IPS DF 6.9 (cell line): ENCODE data around the gene TSC22D2.

Source experiments
- DNase-seq: peaks from one replicate; pipeline ENCODE4 v3.0.0-alpha.2; 2013; ENCODE audit warnings: low read depth, low spot score
- H3K27ac ChIP-seq: one replicate; pipeline ENCODE4 v1.5.1; 2013; ENCODE audit warnings: low read length, control low read depth
- H3K27me3 ChIP-seq: 2 replicates; pipeline ENCODE4 v1.6.1; 2013; ENCODE audit warnings: mild to moderate bottlenecking, low read length; ENCODE audit not compliant: control insufficient read depth, insufficient read depth
- H3K36me3 ChIP-seq: 2 replicates; pipeline ENCODE4 v1.6.1; 2013; ENCODE audit warnings: low read length; ENCODE audit not compliant: control insufficient read depth, insufficient read depth
- H3K4me1 ChIP-seq: 2 replicates; pipeline ENCODE4 v1.6.1; 2013; ENCODE audit warnings: low read length; ENCODE audit not compliant: control insufficient read depth, insufficient read depth
- H3K4me3 ChIP-seq: 2 replicates; pipeline ENCODE4 v1.5.1; 2013; ENCODE audit warnings: mild to moderate bottlenecking, low read length
- H3K9me3 ChIP-seq: 2 replicates; pipeline ENCODE4 v1.6.1; 2013; ENCODE audit warnings: low read length, inconsistent platforms; ENCODE audit not compliant: control insufficient read depth, insufficient read depth
- WGBS: extraction: QIAGEN DNeasy Blood & Tissue Kit; methylation state at CpG from one replicate; pipeline ENCODE4 v1.1.7; 2013; ENCODE audit warnings: mixed read lengths, missing lambda C conversion rate; ENCODE audit not compliant: insufficient read length, insufficient coverage; 5-methylcytosine and 5-hydroxymethylcytosine counted together

TSC22D2 gene

DNA sequence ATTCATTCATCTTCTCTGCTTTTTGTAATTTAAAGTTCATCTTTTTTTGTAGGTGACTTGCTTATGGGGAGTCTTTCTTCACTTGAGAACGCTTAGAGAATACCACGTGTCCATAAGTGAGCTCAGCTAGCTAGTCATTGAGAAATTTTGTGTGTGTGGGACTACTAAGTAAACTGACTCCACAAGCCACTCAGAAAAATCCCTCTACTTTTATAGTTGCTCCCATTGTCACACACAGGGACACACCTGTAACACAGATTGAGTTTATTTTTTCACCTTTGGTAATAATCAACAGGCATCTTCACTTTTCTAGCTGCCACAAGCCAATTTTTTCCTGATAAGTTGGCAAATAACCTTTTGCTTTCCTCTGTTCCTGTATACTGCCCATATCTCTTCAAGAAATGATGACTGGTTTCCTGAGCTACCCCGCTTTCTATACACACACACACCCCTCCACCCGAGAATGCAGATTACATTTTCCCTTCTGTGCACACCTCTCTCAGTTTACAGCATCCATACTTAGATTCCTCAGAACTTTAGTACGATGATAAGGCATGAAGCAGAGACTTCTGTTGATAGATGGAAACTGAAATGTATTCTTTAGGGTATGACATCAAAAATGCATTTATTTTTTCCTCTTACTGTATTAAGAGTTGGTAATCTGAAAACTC is 4.6 kb downstream of the TSC22D2 start:
- Histone ChIP-seq H3K27me3 (no peaks in the 10 kb centered on the region), H3K36me3 (no peaks in the 10 kb centered on the region), H3K27ac (no peak overlapping the region), H3K4me3 (peak overlapping the region; percentile 6; the same call in 1 of the 2 replicates), H3K9me3 (no peaks in the 10 kb centered on the region), H3K4me1 (no peaks in the 10 kb centered on the region)
- WGBS: no CpG with 5 or more reads among the region's 5 CpGs
- DNase-seq: no peak

DNA sequence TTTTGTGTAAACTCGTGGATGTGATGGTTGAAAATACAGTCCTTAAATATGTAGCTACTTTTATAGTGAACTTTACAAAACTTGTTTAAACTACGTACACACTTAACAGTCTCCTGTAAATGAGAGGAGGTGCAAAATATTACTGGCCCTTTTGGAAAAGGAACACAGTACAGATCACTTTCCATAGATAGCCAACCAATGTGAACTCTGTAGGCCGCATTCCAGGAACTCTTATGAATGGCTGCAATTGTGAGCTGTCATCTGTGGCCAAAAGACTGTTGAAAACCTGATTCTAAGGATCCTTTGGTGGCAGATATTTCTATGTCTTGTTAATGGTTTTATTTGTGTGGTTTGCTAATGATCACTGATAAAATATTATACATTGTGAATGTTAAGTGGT is 6.2 kb downstream of the TSC22D2 start:
- Histone ChIP-seq H3K4me1 (no peaks in the 10 kb centered on the region), H3K9me3 (no peaks in the 10 kb centered on the region), H3K27ac (no peak overlapping the region), H3K36me3 (no peaks in the 10 kb centered on the region), H3K27me3 (no peaks in the 10 kb centered on the region), H3K4me3 (no peak overlapping the region)
- no CpG with 5 or more reads among the region's 3 CpGs for WGBS
- no peak for DNase-seq

DNA sequence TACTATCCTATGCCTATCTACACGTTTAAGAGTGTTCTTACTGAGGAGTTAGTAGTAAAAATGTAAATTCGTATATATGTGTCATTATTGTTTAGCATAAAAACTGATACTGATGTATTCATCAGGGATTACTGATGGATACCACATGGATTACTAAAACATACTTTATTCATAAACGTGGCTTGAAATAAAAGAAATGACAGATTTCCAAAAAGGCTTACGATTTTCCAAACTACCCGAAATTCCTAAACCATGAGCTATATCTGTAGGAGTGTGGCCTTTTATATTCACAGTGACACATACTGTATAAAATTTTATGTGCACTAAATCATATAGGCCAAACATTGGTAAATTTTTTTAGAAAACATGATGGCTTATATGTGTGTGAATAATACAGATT is 6.9 kb downstream of the TSC22D2 start:
- Histone ChIP-seq H3K4me3 (no peak overlapping the region), H3K4me1 (no peaks in the 10 kb centered on the region), H3K27ac (no peak overlapping the region), H3K9me3 (no peaks in the 10 kb centered on the region), H3K36me3 (no peaks in the 10 kb centered on the region), H3K27me3 (no peaks in the 10 kb centered on the region)
- no peak for DNase-seq
- WGBS: no CpG with 5 or more reads among the region's 5 CpGs

DNA sequence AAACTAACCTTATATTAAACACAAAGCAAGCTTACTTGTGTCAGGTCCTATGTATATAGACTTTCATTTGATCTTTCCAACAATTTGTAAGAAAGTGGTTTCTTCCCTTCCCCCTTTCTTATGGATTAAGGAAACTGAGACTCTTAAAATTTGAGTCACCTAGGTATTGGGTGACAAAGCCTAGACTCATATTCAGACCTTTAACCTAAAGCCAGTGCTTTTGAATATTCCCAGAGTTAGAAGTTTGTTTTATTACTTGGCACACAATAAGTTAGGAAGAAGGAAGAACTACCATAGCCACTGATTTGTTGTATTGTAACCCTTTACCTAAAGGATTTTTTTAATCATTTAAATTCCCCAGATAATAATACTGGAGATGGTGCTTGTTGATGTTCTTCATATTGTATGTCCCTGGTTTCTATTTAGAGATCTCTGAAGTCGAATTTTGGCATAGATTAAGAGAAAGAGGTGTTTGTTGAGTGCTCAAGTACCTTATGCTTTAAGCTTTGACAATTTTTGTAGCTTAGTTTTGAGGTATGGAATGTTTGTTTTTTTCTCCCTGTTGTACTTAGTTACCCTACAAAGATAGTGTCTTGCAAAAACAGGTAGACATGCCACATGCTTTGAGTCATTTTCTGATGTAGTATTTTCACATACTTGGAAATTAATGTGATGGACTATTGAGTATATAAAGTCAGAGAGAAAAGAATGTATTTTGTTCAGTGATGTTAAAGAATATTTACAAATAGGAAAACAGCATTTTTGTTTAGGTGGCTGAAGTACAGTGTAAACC is 11.2 kb downstream of the TSC22D2 start:
- Histone ChIP-seq H3K27me3 (no peaks in the 10 kb centered on the region), H3K36me3 (no peaks in the 10 kb centered on the region), H3K4me1 (no peaks in the 10 kb centered on the region), H3K9me3 (no peaks in the 10 kb centered on the region), H3K4me3 (no peak overlapping the region), H3K27ac (no peak overlapping the region)
- no peak for DNase-seq
- no CpG with 5 or more reads among the region's 1 CpG for WGBS

DNA sequence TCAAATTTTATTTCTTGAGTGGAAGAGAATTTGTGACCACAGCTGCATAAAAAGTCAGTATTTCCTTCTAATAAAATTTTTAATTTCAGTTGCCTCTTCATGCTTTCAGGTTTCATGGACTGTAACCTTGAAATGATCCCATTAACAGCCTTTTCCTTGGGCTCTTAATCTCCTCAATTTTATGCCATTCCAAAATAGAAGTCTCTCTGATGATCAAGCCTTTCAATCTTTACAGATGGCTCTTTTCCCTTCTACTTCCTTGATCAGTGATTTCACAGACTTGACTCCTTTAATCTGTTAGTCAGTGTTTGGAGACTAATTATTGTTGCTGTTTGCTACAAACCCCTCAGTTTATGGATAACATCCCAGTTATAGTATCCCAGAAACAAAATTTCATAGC is 11.9 kb downstream of the TSC22D2 start:
- no peaks in the 10 kb centered on the region for H3K9me3 ChIP-seq
- H3K27me3 ChIP-seq: no peaks in the 10 kb centered on the region
- no peak overlapping the region for H3K27ac ChIP-seq
- H3K4me3 ChIP-seq: no peak overlapping the region
- no peaks in the 10 kb centered on the region for H3K4me1 ChIP-seq
- no peaks in the 10 kb centered on the region for H3K36me3 ChIP-seq
- DNase-seq: no peak

DNA sequence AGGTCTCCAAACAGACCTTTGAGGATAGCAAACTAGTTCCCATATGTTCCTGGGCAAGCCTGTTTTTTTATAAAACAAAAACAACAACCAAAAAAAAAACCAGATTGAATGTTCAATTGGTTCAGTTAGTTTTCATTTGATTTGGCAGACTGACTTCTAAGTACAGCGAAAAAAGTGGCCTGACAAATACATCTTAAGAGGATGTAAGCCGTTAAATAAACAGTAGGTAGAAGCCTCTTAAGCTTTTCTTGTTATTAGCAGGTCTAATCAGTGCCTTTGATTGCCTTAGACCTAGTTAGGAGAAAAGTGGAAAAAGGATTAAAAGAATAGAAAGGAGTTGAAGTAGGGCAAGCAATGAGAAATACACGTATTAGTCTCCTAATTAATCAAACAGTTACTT is 13.2 kb downstream of the TSC22D2 start:
- no CpG with 5 or more reads among the region's 3 CpGs for WGBS
- DNase-seq: no peak

DNA sequence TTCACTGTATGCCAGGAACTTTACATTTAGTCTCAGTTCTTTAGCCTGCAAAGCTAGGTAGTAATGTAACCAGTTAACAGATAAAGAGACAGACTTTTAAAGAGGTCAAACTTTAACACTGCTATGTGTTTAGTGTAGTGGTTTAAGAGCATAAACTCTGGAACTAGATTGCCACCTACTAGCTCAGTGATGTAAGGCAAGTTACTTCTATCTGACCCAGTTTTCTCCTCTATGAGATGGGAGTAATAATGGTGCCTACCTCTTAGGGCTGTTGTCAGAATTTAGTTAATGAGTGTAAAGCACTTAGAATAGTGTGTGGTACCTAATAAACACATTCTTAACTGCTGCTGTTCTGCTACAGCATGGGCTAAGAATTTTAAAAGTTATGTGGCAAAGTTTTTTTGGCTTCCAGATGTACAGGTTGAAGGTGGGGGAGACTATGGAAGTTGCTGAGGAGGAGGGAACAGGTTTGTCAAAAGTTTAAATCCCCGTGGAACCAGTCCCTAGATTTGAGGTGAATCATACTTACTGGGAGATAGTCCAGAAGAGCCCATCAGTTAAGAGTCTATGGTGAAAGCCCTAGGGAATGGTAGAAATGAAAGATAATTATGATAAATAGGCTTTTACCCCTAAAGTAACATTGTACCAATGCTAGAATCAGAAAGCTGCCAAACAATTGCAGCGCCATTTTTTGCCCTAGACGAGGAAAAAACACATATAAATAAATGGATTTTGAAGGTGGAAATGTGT is 13.9 kb downstream of the TSC22D2 start:
- Histone ChIP-seq H3K4me1 (no peaks in the 10 kb centered on the region), H3K4me3 (no peak overlapping the region), H3K27me3 (no peaks in the 10 kb centered on the region), H3K36me3 (no peaks in the 10 kb centered on the region), H3K27ac (no peak overlapping the region), H3K9me3 (no peaks in the 10 kb centered on the region)
- no peak for DNase-seq
- WGBS: no CpG with 5 or more reads among the region's 3 CpGs

More for the DNA sequence above, 13.2 kb downstream of the TSC22D2 start:
- Histone ChIP-seq H3K27ac (no peak overlapping the region), H3K27me3 (no peaks in the 10 kb centered on the region), H3K4me3 (no peak overlapping the region), H3K9me3 (no peaks in the 10 kb centered on the region), H3K36me3 (no peaks in the 10 kb centered on the region), H3K4me1 (no peaks in the 10 kb centered on the region)

DNA sequence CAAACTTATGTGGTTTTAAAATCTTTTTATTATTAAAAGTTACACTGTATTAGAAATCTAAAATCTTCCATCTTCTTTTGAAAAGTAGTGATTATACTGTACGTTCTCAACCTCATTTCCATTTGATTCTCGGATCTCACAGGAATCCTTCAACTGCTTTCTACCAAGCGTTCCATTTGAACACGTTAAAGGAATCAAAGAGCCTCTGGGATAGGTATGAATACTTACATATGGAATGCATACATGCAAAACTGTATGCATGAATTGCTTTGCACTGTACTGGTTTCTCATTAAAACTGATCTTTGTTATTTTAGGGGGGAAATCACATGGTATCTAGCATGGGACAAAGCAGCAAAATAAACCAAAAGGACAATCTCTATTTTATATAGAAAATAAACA is 14.8 kb downstream of the TSC22D2 start:
- no peaks in the 10 kb centered on the region for H3K4me1 ChIP-seq
- DNase-seq: no peak
- no peak overlapping the region for H3K27ac ChIP-seq
- no peaks in the 10 kb centered on the region for H3K27me3 ChIP-seq
- H3K4me3 ChIP-seq: no peak overlapping the region
- no peaks in the 10 kb centered on the region for H3K36me3 ChIP-seq
- H3K9me3 ChIP-seq: no peaks in the 10 kb centered on the region
- WGBS: no CpG with 5 or more reads among the region's 4 CpGs

DNA sequence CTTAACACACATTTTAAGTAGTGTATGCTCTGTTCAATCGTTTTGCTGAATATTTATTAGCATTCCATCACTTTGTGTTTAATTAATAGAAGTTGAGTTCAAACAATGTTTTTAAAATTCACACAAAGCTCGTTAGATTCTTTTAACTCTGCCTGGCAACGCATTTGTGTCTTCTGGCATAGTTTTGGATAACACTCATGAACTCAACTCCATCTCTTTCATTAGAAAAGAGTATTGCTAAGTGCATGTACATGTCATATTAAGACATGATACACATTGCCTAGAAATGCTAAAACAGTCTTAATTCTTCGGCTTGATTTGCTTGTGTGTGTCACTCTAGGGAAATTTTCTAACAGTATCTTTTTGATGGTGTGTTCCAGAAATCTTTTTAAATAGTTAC is 15.7 kb downstream of the TSC22D2 start:
- no peaks in the 10 kb centered on the region for H3K27me3 ChIP-seq
- H3K9me3 ChIP-seq: no peaks in the 10 kb centered on the region
- no peak overlapping the region for H3K27ac ChIP-seq
- no peaks in the 10 kb centered on the region for H3K36me3 ChIP-seq
- WGBS: no CpG with 5 or more reads among the region's 4 CpGs
- no peak overlapping the region for H3K4me3 ChIP-seq
- H3K4me1 ChIP-seq: no peaks in the 10 kb centered on the region
- no peak for DNase-seq

DNA sequence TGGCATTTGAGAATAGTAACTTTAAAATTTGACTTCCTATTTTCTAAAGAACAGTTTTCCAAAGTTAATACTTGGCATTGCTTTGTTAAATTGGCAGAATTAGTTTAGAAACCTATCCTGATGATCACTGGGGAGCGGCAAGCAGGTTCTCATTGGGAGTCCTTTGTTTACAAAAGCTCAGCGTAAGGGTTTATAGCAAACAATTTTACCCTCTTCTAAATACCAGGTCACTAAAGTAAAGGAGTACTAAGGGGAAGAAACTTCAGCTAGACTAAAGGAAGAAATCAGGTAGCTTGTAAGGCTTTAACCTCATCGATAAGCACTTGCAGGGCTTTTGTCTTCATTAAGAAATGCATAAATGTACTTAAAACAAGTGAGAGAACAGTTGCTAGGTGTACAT is 18.2 kb downstream of the TSC22D2 start:
- H3K27ac ChIP-seq: no peak overlapping the region
- no peaks in the 10 kb centered on the region for H3K27me3 ChIP-seq
- no peaks in the 10 kb centered on the region for H3K9me3 ChIP-seq
- H3K4me3 ChIP-seq: no peak overlapping the region
- no peak for DNase-seq
- no peaks in the 10 kb centered on the region for H3K4me1 ChIP-seq
- no CpG with 5 or more reads among the region's 3 CpGs for WGBS
- no peaks in the 10 kb centered on the region for H3K36me3 ChIP-seq
